GM23338 (cell line): ENCODE measurements around the gene GDF7. TPM values are rescaled to one million over a fixed set of nuclear protein-coding genes. Genes with fewer than 3 reads are reported as not detected.

Experiments used
- ATAC-seq: fragments of 200-7000 bp; cut with Tn5 transposase; 3 replicates; pipeline ENCODE4 v1.9.1; 2020
- DNase-seq: peaks from one replicate; pipeline ENCODE4 v3.0.0-alpha.2; 2015; ENCODE audit warnings: low spot score
- H2AFZ ChIP-seq: fragments of 200-600 bp; sonication (generic); 2 replicates; pipeline ENCODE4 v1.8.0; 2016; ENCODE audit warnings: antibody characterized with exemption, mild to moderate bottlenecking, moderate library complexity
- H3F3A ChIP-seq: fragments of 200-600 bp; sonication (generic); replicated peaks from 2 replicates; pipeline ENCODE4 v1.8.0; 2017; ENCODE audit warnings: antibody characterized with exemption, mixed run types, low read depth
- H3K27ac ChIP-seq: fragments of 200-600 bp; sonication (generic); 2 replicates; pipeline ENCODE4 v1.6.1; 2016; ENCODE audit warnings: low read depth
- H3K27me3 ChIP-seq: fragments of 200-600 bp; sonication (generic); 2 replicates; pipeline ENCODE4 v1.8.0; 2016; ENCODE audit warnings: mild to moderate bottlenecking, mixed run types, moderate library complexity; ENCODE audit not compliant: insufficient read depth
- H3K36me3 ChIP-seq: fragments of 200-600 bp; sonication (generic); 2 replicates; pipeline ENCODE4 v1.8.0; 2016; ENCODE audit warnings: mild to moderate bottlenecking; ENCODE audit not compliant: insufficient read depth
- H3K4me1 ChIP-seq: fragments of 200-600 bp; sonication (generic); 2 replicates; pipeline ENCODE4 v1.8.0; 2016; ENCODE audit warnings: mild to moderate bottlenecking, moderate library complexity; ENCODE audit not compliant: insufficient read depth
- H3K4me2 ChIP-seq: fragments of 200-600 bp; sonication (generic); 2 replicates; pipeline ENCODE4 v1.7.1; 2017; ENCODE audit warnings: mixed run types
- H3K4me3 ChIP-seq: fragments of 200-600 bp; sonication (generic); 2 replicates; pipeline ENCODE4 v1.6.1; 2016; ENCODE audit warnings: mixed run types
- H3K79me2 ChIP-seq: fragments of 200-600 bp; sonication (generic); replicated peaks from 2 replicates; pipeline ENCODE4 v1.8.0; 2017; ENCODE audit warnings: mild to moderate bottlenecking; ENCODE audit not compliant: insufficient read depth
- H3K9me2 ChIP-seq: fragments of 200-600 bp; sonication (generic); 2 replicates; pipeline ENCODE4 v1.8.0; 2017; ENCODE audit not compliant: insufficient read depth
- H4K20me1 ChIP-seq: fragments of 200-600 bp; sonication (generic); replicated peaks from 2 replicates; pipeline ENCODE4 v1.8.0; 2017; ENCODE audit warnings: mild to moderate bottlenecking; ENCODE audit not compliant: insufficient read depth
- H3K27ac Mint-ChIP-seq: 2 replicates; pipeline ENCODE4 v1.8.0; 2020; ENCODE audit warnings: inconsistent platforms, mild to moderate bottlenecking, moderate library complexity, mixed read lengths
- H3K27me3 Mint-ChIP-seq: 3 replicates; pipeline ENCODE4 v1.8.0; 2022; ENCODE audit warnings: low read depth, mild to moderate bottlenecking, moderate library complexity, mixed read lengths, inconsistent platforms; ENCODE audit not compliant: insufficient read depth, poor library complexity
- H3K36me3 Mint-ChIP-seq: 3 replicates; pipeline ENCODE4 v1.8.0; 2021; ENCODE audit warnings: low read depth, mild to moderate bottlenecking, inconsistent platforms, moderate library complexity, mixed read lengths
- H3K4me1 Mint-ChIP-seq: 3 replicates; pipeline ENCODE4 v1.8.0; 2020; ENCODE audit warnings: mild to moderate bottlenecking, inconsistent platforms, mixed read lengths
- H3K4me3 Mint-ChIP-seq: 3 replicates; pipeline ENCODE4 v1.8.0; 2021; ENCODE audit warnings: moderate library complexity, mild to moderate bottlenecking, inconsistent platforms, mixed read lengths
- H3K9me3 Mint-ChIP-seq: 3 replicates; pipeline ENCODE4 v1.8.0; 2020; ENCODE audit warnings: moderate library complexity, mild to moderate bottlenecking, inconsistent platforms, mixed read lengths
- CTCF ChIP-seq, 2 experiments: fragments of 200-600 bp in 1 of 2; sonication (generic) in 1 of 2; conservative IDR thresholded peaks; 2 replicates each; pipeline versions ENCODE4 v1.5.1 to v1.6.1; 2016 to 2017; ENCODE audit warnings: antibody characterized with exemption in 2 of 2, low read depth in 2 of 2, mild to moderate bottlenecking in 2 of 2, moderate library complexity in 1 of 2
- EZH2 ChIP-seq: fragments of 200-600 bp; sonication (generic); IDR thresholded peaks from one replicate; pipeline ENCODE4 v1.8.0; 2017; ENCODE audit warnings: antibody characterized with exemption, mild to moderate bottlenecking, low read depth; ENCODE audit not compliant: unreplicated experiment
- EZH2phosphoT487 ChIP-seq: fragments of 200-600 bp; sonication (generic); IDR thresholded peaks from one replicate; pipeline ENCODE4 v1.8.1; 2018; ENCODE audit warnings: antibody characterized with exemption; ENCODE audit not compliant: unreplicated experiment
- POLR2AphosphoS5 ChIP-seq: IDR thresholded peaks from 2 replicates; pipeline ENCODE4 v1.6.1; 2016; ENCODE audit warnings: antibody characterized with exemption, low read depth
- STAT1 ChIP-seq: IDR thresholded peaks from one replicate; pipeline ENCODE4 v1.6.1; 2016; ENCODE audit warnings: antibody characterized with exemption; ENCODE audit not compliant: unreplicated experiment
- ZNF114 ChIP-seq: fragments of 250-450 bp; sonication (Bioruptor Pico); IDR thresholded peaks from 2 replicates; pipeline ENCODE4 v1.5.0; 2020; ENCODE audit warnings: mild to moderate bottlenecking, moderate library complexity
- ZNF331 ChIP-seq: fragments of 250-450 bp; sonication (Bioruptor Pico); IDR thresholded peaks from 2 replicates; pipeline ENCODE4 v1.5.0; 2020; ENCODE audit warnings: low read depth, mild to moderate bottlenecking, moderate library complexity
- polyA plus RNA-seq: library from polyadenylated mRNA; unstranded; fragments of >200 nt; fragmentation: Nextera tagmentation; extraction: Ambion mirVana; gene quantifications from 2 replicates; pipeline ENCODE4 v1.2.1, GENCODE V29; 2016
- total RNA-seq: library from RNA; depleted of rRNA; stranded (reverse); fragments of >200 nt; shearing (Covaris generic); gene quantifications from 2 replicates; pipeline ENCODE4 v1.2.3, GENCODE V29; 2014

GDF7 gene
- total and polyA plus RNA-seq, 2 experiments from 2014 or later = 0.19 to 0.52 TPM

GRCh38 chr2:20624156-20624883 is 42.6 kb upstream of the GDF7 start:
- Mint-ChIP-seq H3K4me3 (no peak overlapping the region), H3K27ac (no peak overlapping the region), H3K9me3 (no peaks in the 10 kb centered on the region), H3K36me3 (no peaks in the 10 kb centered on the region), H3K27me3 (peaks cover 8% of the 10 kb centered on the region), H3K4me1 (no peaks in the 10 kb centered on the region; the same call in 1 of the 3 replicates)
- no peak for ATAC-seq
- no peak overlapping the region for H2AFZ ChIP-seq
- H3K4me2 ChIP-seq = no peak overlapping the region
- no peak for DNase-seq
- no peaks in the 10 kb centered on the region for H3K27me3 ChIP-seq
- H3K79me2 ChIP-seq = no peaks in the 10 kb centered on the region
- H3K4me1 ChIP-seq = no peaks in the 10 kb centered on the region
- H3K27ac ChIP-seq = no peak overlapping the region
- no peaks in the 10 kb centered on the region for H4K20me1 ChIP-seq
- no peaks in the 10 kb centered on the region for H3K9me2 ChIP-seq
- no peak overlapping the region for H3K4me3 ChIP-seq
- H3K36me3 ChIP-seq = no peaks in the 10 kb centered on the region
- TF ChIP-seq ZNF114 (CRISPR knock-in tag) (no peak), POLR2AphosphoS5 (no peak), CTCF (conservative IDR thresholded peaks at IDR 0.05; ENCODE audit: low read depth in 2 of 2) (no peak), ZNF331 (CRISPR knock-in tag) (no peak), STAT1 (no peak)
- no peaks in the 10 kb centered on the region for H3F3A ChIP-seq

- ATAC-seq (no peak), DNase-seq (no peak)
- H3K4me1 ChIP-seq = no peaks in the 10 kb centered on the region
- H3F3A ChIP-seq = no peaks in the 10 kb centered on the region
- H3K27me3 Mint-ChIP-seq = peaks cover 6% of the 10 kb centered on the region
- H3K9me3 Mint-ChIP-seq = no peaks in the 10 kb centered on the region
- no peaks in the 10 kb centered on the region for H4K20me1 ChIP-seq
- H3K4me3 Mint-ChIP-seq = no peak overlapping the region
- no peak overlapping the region for H3K4me2 ChIP-seq
- H3K27ac ChIP-seq = no peak overlapping the region
- H3K9me2 ChIP-seq = no peaks in the 10 kb centered on the region
- H2AFZ ChIP-seq = no peak overlapping the region
- no peaks in the 10 kb centered on the region for H3K79me2 ChIP-seq
- no peak overlapping the region for H3K27ac Mint-ChIP-seq
- no peaks in the 10 kb centered on the region for H3K36me3 Mint-ChIP-seq
- H3K4me1 Mint-ChIP-seq = no peaks in the 10 kb centered on the region; the same call in 1 of the 3 replicates
- TF ChIP-seq CTCF (conservative IDR thresholded peaks at IDR 0.05; ENCODE audit: low read depth in 2 of 2) (no peak), EZH2phosphoT487 (no peak), POLR2AphosphoS5 (no peak), EZH2 (no peak), STAT1 (no peak), ZNF331 (CRISPR knock-in tag) (no peak)
- no peaks in the 10 kb centered on the region for H3K36me3 ChIP-seq
- no peak overlapping the region for H3K4me3 ChIP-seq
- H3K27me3 ChIP-seq = no peaks in the 10 kb centered on the region
Observed at GRCh38 chr2:20624884-20625485, 42.0 kb upstream of the GDF7 start.
